HG02885 (cell line): Measurements from ENCODE around the gene CTSO.
"Not testable (repeated sequence)": the region's sequence is repeated elsewhere in the genome, so short reads cannot be mapped to it uniquely, and the experiment has no call there.

Experiments used
- ATAC-seq: cut with Tn5 transposase; IDR thresholded peaks from one replicate; pipeline ENCODE4 v1.9.1; 2021; ENCODE audit warnings: mild to moderate bottlenecking; ENCODE audit not compliant: unreplicated experiment, poor library complexity

CTSO gene

GRCh38 chr4:155959417-155959816 is 5.8 kb upstream of the CTSO start:
- no peak for ATAC-seq

GRCh38 chr4:155956461-155956860 is 2.8 kb upstream of the CTSO start:
- no peak for ATAC-seq

DNA sequence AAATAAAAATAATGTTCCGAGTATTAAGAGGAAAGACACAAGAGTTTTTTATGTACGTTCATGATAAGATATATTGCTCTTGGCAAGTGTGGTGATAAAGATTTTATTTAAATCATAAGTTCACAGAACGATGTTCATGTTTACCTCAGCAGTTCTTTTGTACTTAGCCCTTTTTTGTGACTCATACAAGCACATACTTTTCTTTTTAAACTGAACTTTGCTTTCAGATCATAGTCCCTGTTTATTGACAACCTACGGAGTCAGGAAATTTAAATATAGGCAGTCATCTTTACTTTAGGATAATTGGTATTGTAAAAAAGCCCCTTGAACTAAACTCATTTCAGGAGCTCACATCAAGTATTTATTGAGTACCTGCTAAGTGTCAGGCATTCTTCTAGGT is 1.3 kb upstream of the CTSO start:
- no peak for ATAC-seq

- no peak for ATAC-seq
Measured at GRCh38 chr4:155954118-155954685, 536 bp upstream of the CTSO start.

- ATAC-seq: no peak
Measured at GRCh38 chr4:155952501-155952901, 1.2 kb downstream of the CTSO start.

DNA sequence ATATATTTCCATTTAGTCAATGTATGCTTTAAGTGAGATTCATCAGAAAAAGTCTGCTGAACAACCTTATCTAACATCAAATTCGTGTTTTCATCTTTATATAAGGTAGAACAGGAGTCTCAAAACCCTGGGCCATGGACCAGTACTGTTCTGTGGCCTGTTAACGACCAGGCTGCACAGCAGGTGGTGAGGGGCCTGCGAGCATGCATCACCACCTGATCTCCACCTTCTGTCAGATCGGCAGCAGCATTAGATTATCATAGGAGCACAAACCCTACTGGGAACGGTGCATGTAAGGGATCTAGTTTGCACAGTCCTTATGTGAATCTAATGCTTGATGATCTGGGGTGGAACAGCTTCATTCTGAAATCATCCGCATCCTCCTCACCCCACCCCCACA is 3.2 kb downstream of the CTSO start:
- no peak for ATAC-seq

GRCh38 chr4:155948541-155948940 is 5.1 kb downstream of the CTSO start:
- ATAC-seq: no peak

DNA sequence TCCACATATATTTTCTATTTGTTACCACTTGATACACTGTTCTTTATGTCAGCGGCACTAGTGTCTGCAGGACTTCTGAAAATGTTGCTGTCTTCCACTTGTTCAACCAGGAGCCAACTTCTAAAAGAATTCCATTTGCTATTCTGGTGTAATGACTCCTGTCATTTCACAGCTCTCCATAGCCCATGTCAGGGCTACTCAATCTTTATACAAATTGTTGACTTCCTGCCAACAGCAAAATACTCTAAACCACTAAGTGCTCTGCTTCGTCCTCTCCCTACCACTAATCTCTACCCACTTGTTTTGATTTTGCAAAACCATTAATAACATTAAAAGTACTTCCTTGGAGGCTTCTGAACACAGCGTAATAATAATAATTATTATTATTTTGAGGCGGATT is 7.2 kb downstream of the CTSO start:
- no peak for ATAC-seq

- no peak for ATAC-seq
Measured at GRCh38 chr4:155944516-155944915, 9.2 kb downstream of the CTSO start.

- ATAC-seq: no peak
Measured at GRCh38 chr4:155943605-155944291, 9.9 kb downstream of the CTSO start.

DNA sequence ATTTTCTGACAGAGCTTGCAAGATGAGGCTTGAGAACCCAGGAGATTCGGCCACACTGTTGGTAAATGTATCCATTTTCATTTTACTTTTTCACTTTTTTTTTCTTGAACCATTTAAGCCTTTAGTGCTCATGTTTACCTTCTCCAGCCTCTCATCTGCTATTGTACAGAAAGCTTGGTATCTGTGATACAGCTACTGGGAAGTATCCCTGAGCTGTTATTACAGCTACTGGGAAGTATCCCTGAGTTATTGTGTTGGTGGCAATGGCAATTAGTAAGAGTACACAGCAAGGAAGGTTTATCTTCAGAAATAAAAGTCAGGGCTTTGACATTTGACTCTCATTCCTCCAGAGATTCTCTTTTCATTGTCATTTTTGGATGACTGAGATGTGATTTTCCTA is 11.8 kb downstream of the CTSO start:
- ATAC-seq: no peak

- ATAC-seq: no peak
Measured at GRCh38 chr4:155941085-155941790, 12.4 kb downstream of the CTSO start.

- no peak for ATAC-seq
Measured at GRCh38 chr4:155935389-155935986, 18.2 kb downstream of the CTSO start.

DNA sequence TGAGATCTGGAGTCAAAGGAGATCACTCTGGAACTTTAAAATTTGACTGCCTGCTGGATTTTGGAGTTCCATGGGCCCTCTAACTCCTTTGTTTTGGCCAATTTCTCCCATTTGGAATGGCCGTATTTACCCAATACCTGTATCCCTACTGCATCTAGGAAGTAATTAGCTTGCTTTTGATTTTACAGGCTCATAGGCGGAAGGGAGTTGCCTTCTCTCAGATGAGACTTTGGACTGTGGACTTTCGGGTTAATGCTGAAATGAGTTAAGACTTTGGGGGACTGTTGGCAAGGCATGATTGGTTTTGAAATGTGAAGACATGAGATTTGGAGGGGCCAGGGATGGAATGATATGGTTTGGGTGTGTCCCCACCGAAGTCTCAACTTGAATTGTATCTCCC is 19.0 kb downstream of the CTSO start:
- not testable (repeated sequence) for ATAC-seq

DNA sequence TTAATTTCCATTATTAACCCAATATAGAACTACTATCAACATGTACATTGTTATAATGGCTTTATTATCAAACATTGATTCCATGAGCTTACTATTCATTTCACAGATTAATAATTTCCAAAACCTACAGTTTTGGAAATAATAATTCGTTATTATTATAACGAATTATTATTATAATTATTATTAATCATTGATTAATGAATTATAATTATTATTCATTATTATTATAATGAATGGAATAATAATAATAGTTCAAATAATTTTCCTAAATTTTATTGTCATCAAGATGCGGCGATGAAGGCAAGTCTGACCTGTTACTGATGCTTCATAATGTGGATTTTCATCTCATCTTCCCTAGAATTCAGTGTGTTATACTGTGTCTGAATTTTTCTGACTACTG is 22.0 kb downstream of the CTSO start:
- ATAC-seq: no peak

DNA sequence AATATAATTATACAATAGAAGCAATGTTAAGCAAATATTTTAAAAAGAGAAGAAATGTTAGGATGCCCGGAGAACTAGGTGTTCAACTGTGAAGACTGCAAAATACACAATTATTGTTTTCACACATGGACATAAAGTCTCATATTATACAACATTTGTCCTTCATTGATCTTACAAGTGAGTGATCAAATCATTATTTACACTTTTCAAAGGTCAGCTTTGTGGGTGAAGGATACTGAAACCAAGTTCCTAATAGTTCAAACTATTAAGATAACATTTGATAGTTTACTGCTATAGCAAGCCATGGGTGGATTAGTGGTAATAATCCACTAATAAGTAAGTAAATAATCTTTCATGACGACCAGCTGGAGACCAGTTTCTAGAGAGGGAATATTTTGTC is 23.3 kb downstream of the CTSO start:
- ATAC-seq: no peak

DNA sequence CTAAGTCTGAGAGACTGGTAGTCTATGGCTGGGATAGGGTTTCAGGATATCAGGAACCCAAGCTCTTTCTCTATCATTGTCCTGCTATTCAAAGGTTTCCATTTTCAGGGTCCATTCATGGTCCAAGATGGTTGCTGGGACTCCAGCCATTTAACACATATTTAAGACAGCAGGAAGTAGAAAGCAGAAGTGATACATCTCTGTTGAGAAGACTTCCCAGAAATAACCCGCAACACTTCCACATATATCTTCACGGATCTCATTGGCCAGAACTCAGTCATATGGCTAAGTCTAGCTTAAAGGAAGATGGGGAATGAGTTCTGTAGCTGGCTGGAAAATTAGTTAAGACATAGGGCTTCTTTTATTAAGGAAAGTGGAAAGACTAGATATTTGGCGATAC is 23.8 kb downstream of the CTSO start:
- peak; percentile 72 for ATAC-seq

DNA sequence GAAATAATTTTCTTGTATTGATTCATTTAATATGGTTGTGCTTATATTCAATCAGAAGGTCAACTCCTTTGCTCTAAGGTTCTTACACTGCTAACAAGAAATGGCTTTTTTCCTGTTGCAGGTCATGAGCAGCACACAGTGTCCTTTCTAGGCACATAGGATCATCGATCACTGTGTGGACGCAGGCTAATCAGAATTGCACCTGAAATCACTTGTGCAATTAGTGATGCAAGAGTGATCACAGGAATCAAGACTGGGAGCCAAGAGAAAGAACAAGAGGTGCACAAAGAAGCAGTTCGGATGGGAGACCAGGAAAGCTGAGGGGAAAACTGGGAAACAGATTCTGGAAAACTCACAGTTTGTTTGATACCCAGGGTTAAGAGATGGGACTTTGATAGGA is 29.0 kb downstream of the CTSO start:
- no peak for ATAC-seq

DNA sequence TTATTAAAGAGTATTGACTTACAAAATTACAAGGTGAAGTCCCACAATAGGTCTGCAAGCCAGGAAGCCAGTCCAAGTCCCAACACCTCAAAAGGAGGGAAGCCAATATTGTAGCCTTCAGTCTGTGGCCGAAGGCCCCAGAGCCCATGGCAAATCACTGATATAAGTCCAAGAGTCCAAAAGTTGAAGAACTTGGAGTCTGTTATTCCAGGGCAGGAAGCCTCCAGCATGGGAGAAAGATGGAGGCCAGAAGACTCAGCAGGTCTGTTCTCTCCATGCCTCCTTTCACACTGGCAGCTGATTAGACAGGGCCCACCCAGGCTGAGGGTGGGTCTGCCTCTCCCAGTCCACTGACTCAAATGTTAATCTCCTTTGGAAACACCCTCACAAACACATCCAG is 32.1 kb downstream of the CTSO start:
- no peak for ATAC-seq

- ATAC-seq: no peak
Measured at GRCh38 chr4:155914782-155915181, 38.9 kb downstream of the CTSO start.

- ATAC-seq: no peak
Measured at GRCh38 chr4:155911905-155912304, 41.8 kb downstream of the CTSO start.
